Tibial artery (tissue), 4 donors: ENCODE results near the gene KHK.

ENCODE experiments used
- DNase-seq, 2 donors: peaks; one replicate each; pipeline ENCODE4 v3.0.0-alpha.2; 2019
- H3K27ac ChIP-seq, 2 donors: fragments of 200-600 bp; sonication (generic) in 1 of 2; 1 replicate in 1 of 2; 2 replicates in 1 of 2; pipeline ENCODE4 v1.5.1; 2018 to 2019; ENCODE audit warnings: mild to moderate bottlenecking in 1 of 2
- H3K27me3 ChIP-seq, 2 donors: fragments of 200-600 bp; sonication (generic) in 1 of 2; one replicate each; pipeline versions ENCODE4 v1.5.1 to v1.6.0; 2016 to 2019
- H3K36me3 ChIP-seq, 3 donors: fragments of 200-600 bp; sonication (generic) in 2 of 3; one replicate each; pipeline ENCODE4 v1.5.1; 2016 to 2019; ENCODE audit warnings: mild to moderate bottlenecking in 2 of 3
- H3K4me1 ChIP-seq, 4 donors: fragments of 200-600 bp; sonication (generic) in 2 of 4; 1 replicate in 3 of 4; 2 replicates in 1 of 4; pipeline ENCODE4 v1.5.1; 2016 to 2019
- H3K4me3 ChIP-seq, 2 donors: fragments of 200-600 bp; sonication (generic) in 1 of 2; 1 replicate in 1 of 2; 2 replicates in 1 of 2; pipeline ENCODE4 v1.5.1; 2018 to 2019; ENCODE audit warnings: mild to moderate bottlenecking in 2 of 2
- H3K9me3 ChIP-seq, 3 donors: fragments of 200-600 bp; sonication (generic) in 1 of 3; one replicate each; pipeline ENCODE4 v1.5.1; 2016 to 2019
- CTCF ChIP-seq, 2 experiments: fragments of 200-600 bp in 1 of 2; fragments of 450-650 bp in 1 of 2; IDR thresholded peaks; one replicate each; pipeline ENCODE4 v1.5.1; 2017 to 2019; ENCODE audit warnings: antibody characterized with exemption in 2 of 2, mild to moderate bottlenecking in 1 of 2, moderate library complexity in 1 of 2
- intact Hi-C: fragments of 100-400 bp; cut with DNase I; formaldehyde crosslinking; loops from one replicate; pipeline ENCODE4 v1.15.0; 2023; ENCODE audit warnings: low total_unique reads

Gene KHK

GRCh38 chr2:27054721-27055120, 31.9 kb upstream of the KHK start:
- Histone ChIP-seq H3K36me3 (peaks cover 21 to 64% (median 31%) of the 10 kb centered on the region in 3 donors), H3K27ac (no peak overlapping the region), H3K27me3 (no peaks in the 10 kb centered on the region), H3K4me1 (peaks cover 0 to 14% (median 7%) of the 10 kb centered on the region in 4 donors), H3K9me3 (no peaks in the 10 kb centered on the region), H3K4me3 (no peak overlapping the region)
- no peak for DNase-seq
- no peak for TF ChIP-seq CTCF (IDR thresholded peaks at IDR 0.05)
- intact Hi-C loops, result loop anchor here (5.0 kb wide), 1 partner anchor 33 kb away; the partner anchor contains the start of gene KHK

GRCh38 chr2:27057184-27057583, 29.4 kb upstream of the KHK start:
- no peak for DNase-seq
- intact Hi-C loops, result no loop called here
- Histone ChIP-seq H3K4me3 (no peak overlapping the region), H3K27me3 (no peaks in the 10 kb centered on the region), H3K27ac (no peak overlapping the region), H3K4me1 (peaks cover 0 to 7% (median 4%) of the 10 kb centered on the region in 4 donors), H3K36me3 (peaks cover 21 to 72% (median 33%) of the 10 kb centered on the region in 3 donors), H3K9me3 (no peaks in the 10 kb centered on the region)
- no peak for TF ChIP-seq CTCF (IDR thresholded peaks at IDR 0.05)

DNA sequence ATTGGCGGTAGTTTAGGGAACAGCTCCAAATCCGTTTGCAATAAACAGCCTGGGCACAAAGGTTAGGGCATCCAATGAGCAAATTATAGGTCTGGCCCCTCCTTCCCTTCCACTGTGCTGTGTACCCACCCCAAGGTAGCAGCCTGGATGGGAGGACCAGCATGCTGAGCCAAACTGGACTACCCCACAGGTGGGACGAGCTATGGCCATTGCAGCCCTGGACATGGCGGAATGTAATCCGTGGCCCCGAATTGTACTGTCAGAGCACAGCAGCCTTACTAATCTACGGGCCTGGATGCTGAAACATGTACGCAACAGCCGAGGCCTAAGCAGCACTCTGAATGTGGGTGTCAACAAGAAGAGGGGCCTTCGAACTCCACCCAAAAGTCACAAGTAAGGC, 28.4 kb upstream of the KHK start:
- intact Hi-C loops, result no loop called here
- peaks cover 21 to 74% (median 36%) of the 10 kb centered on the region in 3 donors for H3K36me3 ChIP-seq
- H3K4me1 ChIP-seq, result no peaks in the 10 kb centered on the region
- H3K27ac ChIP-seq, result no peak overlapping the region
- H3K9me3 ChIP-seq, result no peaks in the 10 kb centered on the region
- DNase-seq, result no peak
- TF ChIP-seq CTCF (IDR thresholded peaks at IDR 0.05), result no peak
- H3K4me3 ChIP-seq, result no peak overlapping the region
- H3K27me3 ChIP-seq, result no peaks in the 10 kb centered on the region

- no peak overlapping the region for H3K4me3 ChIP-seq
- intact Hi-C loops, result no loop called here
- H3K9me3 ChIP-seq, result no peaks in the 10 kb centered on the region
- no peaks in the 10 kb centered on the region for H3K27me3 ChIP-seq
- H3K36me3 ChIP-seq, result peaks cover 21 to 69% (median 34%) of the 10 kb centered on the region in 3 donors
- TF ChIP-seq CTCF (IDR thresholded peaks at IDR 0.05), result no peak
- no peaks in the 10 kb centered on the region for H3K4me1 ChIP-seq
- no peak for DNase-seq
- no peak overlapping the region for H3K27ac ChIP-seq
Observed at GRCh38 chr2:27059141-27059820, 27.3 kb upstream of the KHK start.

DNA sequence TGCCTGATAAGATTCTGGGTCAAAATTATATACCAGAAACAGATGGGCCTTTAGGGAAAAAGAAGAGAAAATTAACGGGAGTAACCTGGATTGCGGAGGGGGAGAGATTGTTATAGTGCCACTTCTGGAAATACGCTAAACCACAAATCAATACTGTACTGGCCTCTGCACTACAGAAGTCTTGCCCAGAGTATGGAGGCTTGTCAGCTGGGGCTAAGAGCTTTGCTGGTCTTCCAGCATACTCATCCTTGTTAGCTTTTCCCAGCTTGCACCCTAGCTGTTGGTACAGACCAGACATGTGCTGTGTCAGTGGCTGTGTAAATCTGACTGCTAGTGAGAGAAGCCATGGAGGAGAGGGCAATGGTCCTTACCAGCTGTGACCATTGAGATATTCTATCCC, 26.2 kb upstream of the KHK start:
- Histone ChIP-seq H3K4me3 (no peak overlapping the region), H3K36me3 (peaks cover 18 to 69% (median 24%) of the 10 kb centered on the region in 3 donors), H3K9me3 (no peaks in the 10 kb centered on the region), H3K27me3 (no peaks in the 10 kb centered on the region), H3K27ac (no peak overlapping the region), H3K4me1 (no peaks in the 10 kb centered on the region)
- DNase-seq, result no peak
- intact Hi-C loops, result no loop called here
- no peak for TF ChIP-seq CTCF (IDR thresholded peaks at IDR 0.05)
